GM12801 (cell line): ENCODE data around the gene UBAC2.

Source experiments
- TF ChIP-seq, protein P1 (sequence below): IDR thresholded peaks from one replicate; pipeline ENCODE4 v1.5.1; 2011; ENCODE audit warnings: control low read depth; ENCODE audit not compliant: insufficient read length; ENCODE audit errors: extremely low read depth

UBAC2 gene

GRCh38 chr13:99340638-99341037 is 140.0 kb downstream of the UBAC2 start:
- TF ChIP-seq, protein P1, sequence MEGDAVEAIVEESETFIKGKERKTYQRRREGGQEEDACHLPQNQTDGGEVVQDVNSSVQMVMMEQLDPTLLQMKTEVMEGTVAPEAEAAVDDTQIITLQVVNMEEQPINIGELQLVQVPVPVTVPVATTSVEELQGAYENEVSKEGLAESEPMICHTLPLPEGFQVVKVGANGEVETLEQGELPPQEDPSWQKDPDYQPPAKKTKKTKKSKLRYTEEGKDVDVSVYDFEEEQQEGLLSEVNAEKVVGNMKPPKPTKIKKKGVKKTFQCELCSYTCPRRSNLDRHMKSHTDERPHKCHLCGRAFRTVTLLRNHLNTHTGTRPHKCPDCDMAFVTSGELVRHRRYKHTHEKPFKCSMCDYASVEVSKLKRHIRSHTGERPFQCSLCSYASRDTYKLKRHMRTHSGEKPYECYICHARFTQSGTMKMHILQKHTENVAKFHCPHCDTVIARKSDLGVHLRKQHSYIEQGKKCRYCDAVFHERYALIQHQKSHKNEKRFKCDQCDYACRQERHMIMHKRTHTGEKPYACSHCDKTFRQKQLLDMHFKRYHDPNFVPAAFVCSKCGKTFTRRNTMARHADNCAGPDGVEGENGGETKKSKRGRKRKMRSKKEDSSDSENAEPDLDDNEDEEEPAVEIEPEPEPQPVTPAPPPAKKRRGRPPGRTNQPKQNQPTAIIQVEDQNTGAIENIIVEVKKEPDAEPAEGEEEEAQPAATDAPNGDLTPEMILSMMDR = no peak

DNA sequence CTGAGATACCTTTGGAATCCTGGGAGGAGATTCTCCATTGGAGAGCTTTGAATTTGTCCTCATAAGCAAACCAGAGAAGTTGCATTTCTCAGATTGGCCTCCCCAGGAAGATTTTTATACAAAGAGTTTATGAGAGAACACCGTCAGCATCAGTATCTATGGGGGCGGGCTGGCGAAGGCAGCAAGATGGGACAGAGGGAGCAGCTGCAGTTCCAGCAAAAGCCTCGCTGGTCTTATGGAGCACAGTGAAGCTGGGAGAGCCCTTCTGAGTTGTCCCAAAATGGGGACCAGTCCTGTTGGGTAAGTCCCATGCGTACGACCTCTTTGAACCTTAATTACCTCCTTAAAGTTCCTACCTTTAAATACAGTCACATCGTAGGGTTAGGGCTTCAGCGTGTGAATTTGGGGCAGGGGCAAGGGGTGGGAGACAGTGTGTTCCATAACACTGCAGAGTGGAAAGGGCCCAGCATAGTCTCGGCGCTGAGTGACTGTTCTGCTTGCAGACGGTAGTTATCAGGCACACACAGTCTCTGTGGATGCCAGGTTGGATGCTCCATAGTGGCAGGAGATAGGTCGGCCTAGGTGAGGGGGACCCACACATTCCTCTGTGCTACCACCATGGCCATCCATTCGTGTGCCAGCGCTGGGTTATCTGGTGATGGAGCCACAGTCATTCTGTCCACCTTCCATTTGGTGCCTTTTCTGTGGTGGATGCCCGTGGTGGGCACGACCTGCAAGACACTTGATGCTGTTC is 141.5 kb downstream of the UBAC2 start:
- TF ChIP-seq, protein P1 = no peak

DNA sequence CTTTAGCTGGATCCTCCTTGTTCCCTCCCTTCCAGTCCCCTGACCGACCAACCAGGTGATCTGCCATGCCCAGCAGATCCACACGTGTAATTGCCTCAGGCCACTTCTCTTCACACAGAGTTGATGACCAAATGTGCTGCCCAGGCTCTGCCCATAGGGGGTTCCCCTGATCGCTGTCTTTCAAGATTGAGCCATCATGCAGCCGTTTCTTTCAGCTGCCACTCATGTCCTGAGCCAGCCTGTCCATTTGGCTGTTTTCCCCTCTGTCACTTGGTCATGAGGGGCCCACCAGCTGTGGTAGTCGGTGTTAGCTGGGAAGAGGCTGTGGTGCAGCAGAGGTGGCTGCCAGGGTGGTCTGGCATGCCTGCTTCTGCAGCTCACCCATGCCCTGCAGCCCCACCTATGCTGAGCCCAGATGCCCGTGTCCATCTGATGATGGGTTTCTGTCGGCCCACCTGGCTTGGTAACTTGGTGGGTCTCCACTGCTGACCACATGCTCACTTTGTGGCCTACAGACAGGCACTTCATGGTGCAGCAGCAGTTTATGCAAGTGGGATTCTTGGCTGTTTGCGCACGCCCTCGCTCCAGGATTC is 142.2 kb downstream of the UBAC2 start:
- TF ChIP-seq, protein P1 = no peak

DNA sequence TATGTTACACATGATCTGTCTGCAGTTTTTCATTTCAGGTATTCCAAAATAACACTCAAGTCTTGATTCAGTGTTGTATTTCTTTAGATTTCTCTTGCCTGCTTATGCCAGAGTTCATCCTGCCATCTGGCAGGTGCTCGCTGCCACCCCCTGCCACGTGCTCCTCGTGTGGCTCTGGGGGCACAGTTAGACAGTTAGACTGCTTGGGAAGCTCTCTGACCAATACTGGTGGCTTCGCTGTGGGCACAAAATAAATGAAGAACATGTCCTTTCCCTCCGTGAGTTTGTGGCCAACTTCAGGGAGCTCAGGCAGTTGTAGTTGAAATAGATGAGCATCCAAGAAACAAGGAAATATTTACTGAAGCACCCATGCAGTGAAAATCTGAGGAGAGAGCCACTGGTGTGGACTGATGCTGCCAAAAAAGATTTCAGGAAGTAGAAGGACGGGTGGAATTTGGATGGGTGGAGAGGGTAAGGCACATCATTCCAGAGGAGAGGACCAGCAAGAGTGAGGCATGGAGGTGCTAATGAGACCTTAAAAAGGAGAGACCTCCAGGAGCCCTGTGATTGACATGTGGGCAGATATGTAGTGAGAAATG is 144.1 kb downstream of the UBAC2 start:
- TF ChIP-seq, protein P1 = no peak

DNA sequence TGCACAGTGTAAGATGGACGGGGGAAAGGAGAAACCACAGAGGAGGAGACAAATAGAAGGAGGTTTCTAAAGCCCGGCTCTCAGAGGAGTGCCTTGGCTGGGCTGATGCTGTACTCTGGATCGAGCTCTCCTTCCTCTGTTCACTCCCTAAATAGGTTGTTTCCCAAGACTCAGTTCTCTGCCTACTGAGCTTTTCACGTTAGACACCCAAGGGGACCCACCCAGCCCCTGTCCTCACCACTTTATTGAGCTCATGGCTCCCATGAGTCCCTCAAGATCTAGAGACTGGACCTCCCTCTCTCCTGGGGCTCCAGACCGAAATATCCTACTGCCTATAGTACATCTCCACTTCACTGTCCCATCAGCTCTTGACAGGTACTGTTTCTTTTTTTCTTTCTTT is 144.7 kb downstream of the UBAC2 start:
- TF ChIP-seq, protein P1 = no peak

DNA sequence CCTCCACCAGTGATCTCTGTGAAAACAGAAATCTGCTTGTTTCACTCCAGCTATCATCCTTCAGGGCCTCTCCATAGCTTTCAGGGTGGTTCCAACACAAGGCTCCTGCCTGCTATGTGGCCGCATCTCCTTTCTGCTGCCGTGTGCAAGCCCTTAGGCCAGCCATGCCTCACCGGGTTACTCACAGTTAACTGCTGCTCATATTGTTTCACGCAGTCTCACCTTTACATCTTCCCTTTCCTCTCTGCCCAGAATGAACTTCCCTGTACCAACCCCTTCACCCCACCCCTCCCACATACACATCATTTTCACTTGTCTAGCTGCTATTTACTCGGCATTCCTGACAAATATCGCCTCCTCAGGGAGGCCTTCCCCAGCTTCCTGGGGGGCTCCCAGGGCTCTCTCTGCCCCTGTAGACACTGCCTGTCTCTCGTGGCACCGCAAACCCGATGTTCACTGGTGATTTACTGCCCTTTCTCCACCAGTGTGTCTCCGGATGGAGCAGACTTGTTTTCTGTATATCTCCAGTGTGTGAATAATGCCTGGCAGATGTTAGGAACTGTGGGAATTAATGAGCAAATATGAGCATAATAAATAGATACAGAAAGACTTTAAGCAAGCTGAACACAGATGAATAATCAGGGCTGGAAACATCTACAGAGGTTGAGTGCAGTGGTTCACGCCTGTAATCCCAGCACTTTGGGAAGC is 145.8 kb downstream of the UBAC2 start:
- TF ChIP-seq, protein P1 = no peak

DNA sequence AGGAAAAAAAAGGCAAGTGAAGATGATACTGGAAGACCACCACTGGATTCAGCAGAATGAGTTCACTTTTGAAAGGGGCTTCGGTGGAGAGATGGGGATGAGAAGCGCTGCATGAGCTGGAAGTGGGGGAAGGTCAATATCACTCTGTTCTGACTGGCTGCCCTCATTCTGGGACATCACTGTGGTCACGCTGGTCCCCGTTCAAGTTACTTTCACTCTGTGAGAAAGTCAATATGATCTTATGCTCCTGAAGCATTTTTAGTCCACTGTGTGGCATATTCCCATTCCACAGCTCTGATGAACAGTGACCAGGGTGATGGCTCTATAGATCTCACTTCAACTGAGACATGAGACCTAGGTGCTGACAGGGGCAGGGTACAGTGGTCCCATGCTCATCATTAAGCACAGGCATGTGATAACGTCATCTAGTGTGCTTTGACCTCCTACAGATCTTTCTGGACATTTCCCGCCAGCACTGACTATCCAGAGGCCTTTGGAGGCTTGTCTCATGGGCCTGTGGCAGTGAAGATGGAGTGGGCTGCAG is 146.8 kb downstream of the UBAC2 start:
- TF ChIP-seq, protein P1 = no peak
